Activated CD8-positive, alpha-beta T cell treated with anti-CD3 and anti-CD28 coated beads for 36 hours (primary cell): ENCODE data around the gene TMEM39B. TPM values are rescaled to one million over a fixed set of nuclear protein-coding genes. Genes with fewer than 3 reads are reported as not detected.

Experiments
- ATAC-seq: fragments of 200-7000 bp; cut with Tn5 transposase; one replicate; pipeline ENCODE4 v1.10.0; 2021; ENCODE audit warnings: mild to moderate bottlenecking, moderate library complexity
- CTCF ChIA-PET: fragments of 350-600 bp; sonication (Branson Sonifier 250); formaldehyde crosslinking; loops from one replicate; lab custom pipeline; 2021; ENCODE audit warnings: antibody characterized with exemption; lab: Charles Lee
- POLR2A ChIA-PET: fragments of 350-600 bp; sonication (Branson Sonifier 250); formaldehyde crosslinking; loops from one replicate; lab custom pipeline; 2021; ENCODE audit warnings: antibody characterized with exemption; lab: Charles Lee
- DNase-seq: peaks from one replicate; pipeline ENCODE4 v3.0.0-alpha.2; 2020
- H3K27ac Mint-ChIP-seq: one replicate; pipeline ENCODE4 v1.8.0; 2021; ENCODE audit warnings: mild to moderate bottlenecking, mixed read lengths
- H3K27me3 Mint-ChIP-seq: one replicate; pipeline ENCODE4 v1.8.0; 2021; ENCODE audit warnings: mixed read lengths
- H3K36me3 Mint-ChIP-seq: one replicate; pipeline ENCODE4 v1.8.0; 2021; ENCODE audit warnings: low read depth, mixed read lengths
- H3K4me1 Mint-ChIP-seq: one replicate; pipeline ENCODE4 v1.8.0; 2021; ENCODE audit warnings: low read depth, mixed read lengths
- H3K4me3 Mint-ChIP-seq: one replicate; pipeline ENCODE4 v1.8.0; 2021; ENCODE audit warnings: mild to moderate bottlenecking, moderate library complexity, mixed read lengths
- H3K9me3 Mint-ChIP-seq: one replicate; pipeline ENCODE4 v1.8.0; 2021; ENCODE audit warnings: mixed read lengths
- intact Hi-C: fragments of 100-400 bp; cut with micrococcal nuclease; formaldehyde crosslinking; loops from one replicate; pipeline ENCODE4 v1.10.0; 2022
- total RNA-seq, 2 experiments: library from RNA; stranded (reverse); gene quantifications; one replicate each; pipeline ENCODE4 v1.2.3, GENCODE V29; 2021
- TF ChIP-seq, protein P1 (sequence below): fragments of 200-600 bp; IDR thresholded peaks from one replicate; pipeline ENCODE4 v1.8.0; 2022; ENCODE audit warnings: antibody characterized with exemption, mild to moderate bottlenecking

TMEM39B gene
- total RNA-seq, 2 experiments from 2014 or later = 25.3 to 27.7 TPM

DNA sequence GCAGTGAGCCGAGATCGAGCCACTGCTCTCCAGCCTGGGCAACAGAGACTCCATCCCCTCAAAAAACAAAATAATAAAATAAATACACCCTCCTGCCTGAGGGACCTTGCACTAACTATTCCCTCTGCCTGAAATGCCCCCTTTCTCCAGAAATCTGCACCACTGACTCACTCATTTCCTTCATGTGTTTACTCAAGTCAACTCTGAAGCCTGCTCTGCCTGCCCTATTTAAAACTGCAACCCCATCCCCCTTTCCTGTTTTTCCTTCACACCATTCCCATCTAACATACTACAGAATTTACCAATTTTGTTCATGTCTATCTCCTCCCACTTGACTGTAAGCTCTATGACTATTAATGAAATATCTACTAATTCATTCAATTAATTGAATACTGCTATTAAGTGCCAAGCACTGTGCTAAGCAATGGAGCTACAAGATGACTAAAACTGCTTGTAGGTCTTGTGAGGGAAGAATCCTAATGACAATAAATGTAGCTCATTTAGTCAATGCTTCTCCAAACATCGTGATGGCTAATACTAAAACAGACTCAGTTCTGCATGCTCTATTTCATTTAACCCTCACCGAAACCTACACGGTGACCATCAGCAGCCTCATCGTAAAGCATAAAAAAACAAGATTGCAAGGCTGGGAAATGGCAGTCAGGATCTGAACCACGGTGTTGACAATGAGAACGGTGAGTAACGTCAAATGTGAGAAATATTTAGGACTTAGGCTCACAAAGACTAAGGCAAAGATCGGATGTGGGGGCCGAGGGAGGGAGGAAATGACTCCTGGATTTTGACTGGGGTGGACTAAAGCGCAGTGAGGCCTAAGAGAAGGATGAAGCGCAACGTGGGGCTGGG lies 749 bp upstream of the TMEM39B start:
- Mint-ChIP-seq H3K27ac (peak overlapping the region; percentile 90), H3K27me3 (no peaks in the 10 kb centered on the region), H3K4me1 (peaks cover 30% of the 10 kb centered on the region), H3K36me3 (peaks cover 5% of the 10 kb centered on the region), H3K4me3 (peak overlapping the region; percentile 80), H3K9me3 (no peaks in the 10 kb centered on the region)
- peak; percentile 14 for ATAC-seq
- peak; percentile 69 for DNase-seq
- CTCF ChIA-PET = interaction anchor here (1.0 to 3.2 kb wide), 5 partner anchors 9 to 283 kb away, joined by 3 to 12 read pairs (median 3); no protein-coding TSS in a partner anchor
- intact Hi-C loops = no loop called here
- POLR2A ChIA-PET = interaction anchor here (0.5 to 4.1 kb wide), 9 partner anchors 9 to 322 kb away, joined by 3 to 27 read pairs (median 5); partner anchors contain the start of genes BSDC1, KHDRBS1 and KPNA6
- TF ChIP-seq, protein P1, sequence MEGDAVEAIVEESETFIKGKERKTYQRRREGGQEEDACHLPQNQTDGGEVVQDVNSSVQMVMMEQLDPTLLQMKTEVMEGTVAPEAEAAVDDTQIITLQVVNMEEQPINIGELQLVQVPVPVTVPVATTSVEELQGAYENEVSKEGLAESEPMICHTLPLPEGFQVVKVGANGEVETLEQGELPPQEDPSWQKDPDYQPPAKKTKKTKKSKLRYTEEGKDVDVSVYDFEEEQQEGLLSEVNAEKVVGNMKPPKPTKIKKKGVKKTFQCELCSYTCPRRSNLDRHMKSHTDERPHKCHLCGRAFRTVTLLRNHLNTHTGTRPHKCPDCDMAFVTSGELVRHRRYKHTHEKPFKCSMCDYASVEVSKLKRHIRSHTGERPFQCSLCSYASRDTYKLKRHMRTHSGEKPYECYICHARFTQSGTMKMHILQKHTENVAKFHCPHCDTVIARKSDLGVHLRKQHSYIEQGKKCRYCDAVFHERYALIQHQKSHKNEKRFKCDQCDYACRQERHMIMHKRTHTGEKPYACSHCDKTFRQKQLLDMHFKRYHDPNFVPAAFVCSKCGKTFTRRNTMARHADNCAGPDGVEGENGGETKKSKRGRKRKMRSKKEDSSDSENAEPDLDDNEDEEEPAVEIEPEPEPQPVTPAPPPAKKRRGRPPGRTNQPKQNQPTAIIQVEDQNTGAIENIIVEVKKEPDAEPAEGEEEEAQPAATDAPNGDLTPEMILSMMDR = no peak

DNA sequence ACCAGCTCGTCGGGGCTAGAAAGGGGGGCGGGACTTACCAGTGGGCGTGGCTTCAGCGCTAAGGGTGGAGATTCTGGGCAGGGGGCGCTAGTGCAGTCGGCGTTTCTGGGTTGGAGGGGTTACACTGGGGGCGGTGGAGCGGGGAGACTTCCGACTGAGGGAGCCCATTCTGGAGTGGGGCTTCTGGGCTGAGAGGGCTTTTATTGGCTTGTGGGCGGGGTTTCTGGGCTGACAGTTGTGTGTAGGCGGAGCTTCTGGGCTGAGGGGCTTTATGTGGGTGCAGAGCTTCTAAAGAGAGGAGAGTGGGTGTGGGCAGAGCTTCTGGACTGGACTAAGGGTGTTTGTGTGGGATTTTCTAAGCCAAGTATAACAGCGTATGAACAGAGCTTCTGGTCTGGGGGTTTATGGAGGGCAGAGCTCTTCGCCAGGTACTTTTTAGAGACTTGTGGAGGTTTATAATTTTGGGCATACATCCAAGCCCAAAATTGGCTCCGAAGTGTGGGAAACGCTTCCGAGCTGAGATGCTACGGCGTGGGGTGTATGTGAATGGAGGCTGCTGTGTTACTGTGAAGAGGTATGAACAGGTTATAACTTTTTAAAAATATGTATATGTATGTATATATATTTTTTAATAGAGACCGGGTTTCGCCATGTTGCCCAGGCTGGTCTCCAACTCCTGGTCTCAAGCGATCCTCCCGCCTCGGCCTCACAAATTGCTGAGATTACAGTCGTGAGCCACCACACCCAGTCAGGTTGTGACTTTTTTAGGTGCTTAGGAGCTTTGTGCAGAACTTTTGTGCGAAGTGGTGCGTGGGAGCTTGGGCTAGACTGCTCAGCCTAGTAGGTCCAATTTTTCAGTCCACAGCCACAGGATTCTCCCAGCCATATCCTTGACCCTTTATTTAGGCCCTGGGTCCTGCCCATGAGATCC lies 825 bp downstream of the TMEM39B start:
- peaks cover 30% of the 10 kb centered on the region for H3K4me1 Mint-ChIP-seq
- TF ChIP-seq, protein P1 = no peak
- H3K36me3 Mint-ChIP-seq = peaks cover 13% of the 10 kb centered on the region
- H3K27ac Mint-ChIP-seq = peak overlapping the region; percentile 90
- H3K27me3 Mint-ChIP-seq = no peaks in the 10 kb centered on the region
- CTCF ChIA-PET = interaction anchor here (0.7 to 3.2 kb wide), 11 partner anchors 11 to 284 kb away, joined by 3 to 22 read pairs (median 4); partner anchors contain the start of gene KPNA6
- intact Hi-C loops = no loop called here
- H3K4me3 Mint-ChIP-seq = peak overlapping the region; percentile 80
- H3K9me3 Mint-ChIP-seq = no peaks in the 10 kb centered on the region
- POLR2A ChIA-PET = interaction anchor here (0.6 to 4.1 kb wide), 18 partner anchors 11 to 320 kb away, joined by 3 to 27 read pairs (median 4); partner anchors contain the start of genes BSDC1, KHDRBS1 and KPNA6
- peak; percentile 96 for DNase-seq
- no peak for ATAC-seq

DNA sequence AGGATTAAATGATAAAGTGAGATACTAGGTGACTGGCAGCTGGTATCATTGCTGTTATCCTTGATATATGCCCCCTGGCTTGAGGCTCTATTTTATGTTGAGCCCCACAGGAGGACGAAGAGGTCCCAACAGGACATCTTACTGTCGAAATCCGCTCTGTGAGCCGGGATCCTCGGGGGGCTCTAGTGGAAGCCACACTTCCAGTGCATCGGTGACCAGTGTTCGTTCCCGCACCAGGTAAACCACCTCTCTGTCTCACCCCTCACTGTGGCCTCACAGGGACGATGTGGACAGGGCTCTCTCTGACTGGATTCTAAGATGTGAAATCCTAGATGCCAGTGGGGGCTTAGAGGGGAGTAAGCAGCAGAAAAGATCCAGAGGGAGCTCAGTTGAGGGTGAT lies 2.1 kb downstream of the TMEM39B start:
- Mint-ChIP-seq H3K4me1 (peaks cover 30% of the 10 kb centered on the region), H3K9me3 (no peaks in the 10 kb centered on the region), H3K4me3 (peak overlapping the region; percentile 24), H3K36me3 (peaks cover 15% of the 10 kb centered on the region), H3K27me3 (no peaks in the 10 kb centered on the region), H3K27ac (peak overlapping the region; percentile 27)
- ChIA-PET POLR2A (interaction anchor here (1.1 to 4.1 kb wide), 3 partner anchors 12 to 105 kb away, joined by 3 to 27 read pairs (median 4); partner anchors contain the start of gene KPNA6), CTCF (interaction anchor here (2.5 kb wide), 1 partner anchor 10 kb away, joined by 12 read pairs; no protein-coding TSS in a partner anchor)
- intact Hi-C loops = no loop called here
- no peak for DNase-seq
- no peak for ATAC-seq
- TF ChIP-seq, protein P1 = no peak

DNA sequence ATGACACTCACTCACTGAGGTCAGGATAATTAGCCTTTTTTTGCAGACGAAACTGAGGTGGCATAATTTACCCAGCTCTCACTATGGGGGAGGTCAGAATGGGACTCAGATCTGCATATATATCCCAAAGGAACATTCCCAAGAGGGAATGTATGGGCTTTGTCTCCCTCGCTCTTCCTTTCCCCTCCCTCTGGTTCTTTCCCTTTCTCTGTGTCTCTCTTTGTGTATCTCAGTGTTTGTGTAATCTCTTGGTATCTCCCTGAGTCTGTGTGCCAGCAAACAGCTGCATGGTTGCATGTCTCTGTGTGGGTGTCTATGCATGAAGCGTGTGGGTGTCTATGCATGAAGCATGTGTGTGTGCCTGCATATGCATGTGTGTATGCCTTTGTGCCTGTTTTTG lies 4.7 kb downstream of the TMEM39B start:
- Mint-ChIP-seq H3K27ac (no peak overlapping the region), H3K4me3 (no peak overlapping the region), H3K36me3 (peaks cover 24% of the 10 kb centered on the region), H3K9me3 (no peaks in the 10 kb centered on the region), H3K4me1 (peaks cover 25% of the 10 kb centered on the region), H3K27me3 (no peaks in the 10 kb centered on the region)
- intact Hi-C loops = no loop called here
- TF ChIP-seq, protein P1 = no peak
- DNase-seq (no peak), ATAC-seq (no peak)
- ChIA-PET POLR2A (no interaction called here), CTCF (interaction anchor here (1.5 kb wide), 1 partner anchor 33 kb away, joined by 3 read pairs; no protein-coding TSS in a partner anchor)
